Activated naive CD8-positive, alpha-beta T cell treated with anti-CD3 and anti-CD28 coated beads, Interleukin-2, amount 50 U/mL, for 16 hours (primary cell): ENCODE measurements around the gene KLHL25.
A peak's percentile ranks its signal among the peaks of the same experiment; 100 is the strongest.
"Not testable (repeated sequence)": the region's sequence is repeated elsewhere in the genome, so short reads cannot be mapped to it uniquely, and the experiment has no call there.

Experiments
- DNase-seq: peaks from one replicate; pipeline ENCODE4 v3.0.0-alpha.2; 2020; ENCODE audit warnings: low read depth, low spot score

Gene KLHL25

GRCh38 chr15:85794598-85795336 lies at the start of gene KLHL25:
Gene KLHL25, minus strand, starts transcription at chr15:85794925. Its CDS starts 25,115 bp downstream, at chr15:85769810.
- peak; percentile 81 for DNase-seq

- DNase-seq, result no peak
Measured at GRCh38 chr15:85840802-85841152, 46.1 kb upstream of the KLHL25 start.

- DNase-seq, result peak; percentile 52
Measured at GRCh38 chr15:85840079-85840801, 45.5 kb upstream of the KLHL25 start.

- no peak for DNase-seq
Measured at GRCh38 chr15:85839643-85840042, 44.9 kb upstream of the KLHL25 start.

GRCh38 chr15:85838655-85839054 lies 43.9 kb upstream of the KLHL25 start:
- no peak for DNase-seq

GRCh38 chr15:85837881-85838280 lies 43.2 kb upstream of the KLHL25 start:
- no peak for DNase-seq

GRCh38 chr15:85837011-85837433 lies 42.3 kb upstream of the KLHL25 start:
- no peak for DNase-seq

- no peak for DNase-seq
Measured at GRCh38 chr15:85834651-85835050, 39.9 kb upstream of the KLHL25 start.

- DNase-seq, result no peak
Measured at GRCh38 chr15:85832394-85832793, 37.7 kb upstream of the KLHL25 start.

GRCh38 chr15:85831415-85832113 lies 36.8 kb upstream of the KLHL25 start:
- no peak for DNase-seq

- not testable (repeated sequence) for DNase-seq
Measured at GRCh38 chr15:85829754-85830153, 35.0 kb upstream of the KLHL25 start.

GRCh38 chr15:85828874-85829273 lies 34.1 kb upstream of the KLHL25 start:
- DNase-seq, result no peak

GRCh38 chr15:85828126-85828525 lies 33.4 kb upstream of the KLHL25 start:
- DNase-seq, result no peak

- DNase-seq, result no peak
Measured at GRCh38 chr15:85826756-85827515, 32.2 kb upstream of the KLHL25 start.

- no peak for DNase-seq
Measured at GRCh38 chr15:85825719-85826118, 31.0 kb upstream of the KLHL25 start.

GRCh38 chr15:85825118-85825517 lies 30.4 kb upstream of the KLHL25 start:
- no peak for DNase-seq

- no peak for DNase-seq
Measured at GRCh38 chr15:85821545-85821944, 26.8 kb upstream of the KLHL25 start.

GRCh38 chr15:85819938-85820337 lies 25.2 kb upstream of the KLHL25 start:
- DNase-seq, result no peak

- no peak for DNase-seq
Measured at GRCh38 chr15:85813234-85813633, 18.5 kb upstream of the KLHL25 start.

- DNase-seq, result no peak
Measured at GRCh38 chr15:85810075-85810474, 15.3 kb upstream of the KLHL25 start.

GRCh38 chr15:85805420-85805819 lies 10.7 kb upstream of the KLHL25 start:
- no peak for DNase-seq
